Mucosa of stomach (tissue), 1 donor: ENCODE results near the gene ARHGAP22.

ENCODE experiments used
- H3K27me3 ChIP-seq: one replicate; pipeline ENCODE4 v1.7.0; 2013; ENCODE audit warnings: mild to moderate bottlenecking, low read length; ENCODE audit not compliant: control insufficient read depth, insufficient read depth
- H3K36me3 ChIP-seq: one replicate; pipeline ENCODE4 v1.7.0; 2013; ENCODE audit warnings: low read length; ENCODE audit not compliant: control insufficient read depth, insufficient read depth
- H3K4me1 ChIP-seq: one replicate; pipeline ENCODE4 v1.7.0; 2013; ENCODE audit warnings: mild to moderate bottlenecking, low read length; ENCODE audit not compliant: control insufficient read depth, insufficient read depth
- H3K4me3 ChIP-seq: one replicate; pipeline ENCODE4 v1.7.0; 2013; ENCODE audit warnings: low read length
- H3K9ac ChIP-seq: one replicate; pipeline ENCODE4 v1.7.0; 2013; ENCODE audit warnings: mild to moderate bottlenecking, low read length, moderate library complexity
- H3K9me3 ChIP-seq: one replicate; pipeline ENCODE4 v1.7.0; 2013; ENCODE audit warnings: mild to moderate bottlenecking, low read length, moderate library complexity; ENCODE audit not compliant: control insufficient read depth
- donor health status: Pancreatic carcinoma.

ARHGAP22 gene

DNA sequence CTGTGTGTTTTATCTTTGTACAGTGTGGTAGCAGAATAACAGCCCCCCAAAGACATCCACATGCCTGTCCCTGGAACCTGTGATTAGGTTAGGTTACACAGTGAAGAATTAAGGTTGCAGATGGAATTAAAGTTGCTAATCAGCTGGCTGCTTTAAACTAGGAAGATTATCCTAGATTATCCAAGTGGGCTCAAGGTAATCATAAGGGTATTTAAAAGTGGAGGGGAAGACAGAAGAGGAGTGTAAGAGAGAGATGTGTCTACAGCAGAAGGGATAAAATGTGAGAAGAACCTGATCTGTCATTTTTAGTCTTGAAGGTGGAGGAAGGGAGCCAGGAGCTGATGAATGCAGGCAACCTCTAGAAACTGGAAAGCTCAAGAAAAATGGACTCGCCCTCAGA is 117.6 kb downstream of the ARHGAP22 start:
- Histone ChIP-seq H3K4me1 (no peaks in the 10 kb centered on the region), H3K4me3 (no peak overlapping the region), H3K9me3 (no peaks in the 10 kb centered on the region), H3K27me3 (no peaks in the 10 kb centered on the region), H3K36me3 (no peaks in the 10 kb centered on the region), H3K9ac (no peak overlapping the region)

DNA sequence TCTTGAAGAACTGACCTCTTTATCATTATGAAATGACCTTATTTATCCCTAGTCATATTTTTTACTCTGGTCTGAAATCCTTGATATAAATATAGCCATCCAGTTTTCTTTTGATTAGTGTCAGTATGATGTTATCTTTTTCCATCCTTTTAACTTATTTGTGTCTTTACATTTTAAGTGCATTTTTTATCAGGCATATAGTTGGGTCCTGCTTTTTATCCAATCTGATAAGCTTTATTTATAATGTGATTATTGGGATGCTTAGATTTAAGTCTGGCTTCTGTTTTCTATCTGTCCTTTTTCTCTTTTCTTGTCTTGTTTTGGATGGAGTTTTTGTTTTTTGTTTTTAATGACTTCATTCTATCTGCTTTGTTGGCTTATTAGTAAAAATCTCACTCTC is 119.2 kb downstream of the ARHGAP22 start:
- no peak overlapping the region for H3K4me3 ChIP-seq
- no peaks in the 10 kb centered on the region for H3K4me1 ChIP-seq

DNA sequence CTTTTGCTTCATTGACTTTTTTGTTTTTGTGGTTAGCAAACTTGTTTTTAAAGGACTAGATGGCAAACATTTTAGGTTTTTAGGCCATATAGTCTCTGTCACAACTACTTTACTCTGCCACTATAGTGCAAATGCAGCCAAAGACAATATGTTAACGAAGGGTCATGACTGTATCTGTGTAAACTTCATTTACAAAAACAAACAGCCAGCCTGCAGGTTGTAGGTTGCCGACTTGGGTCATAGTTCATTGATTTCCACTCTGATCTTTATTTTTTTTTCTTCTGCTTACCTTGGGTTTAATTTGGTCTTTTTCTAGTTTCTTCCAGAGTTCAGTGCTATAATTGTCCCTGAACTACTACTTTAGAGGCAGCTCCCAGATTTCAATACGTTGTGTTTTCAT is 120.0 kb downstream of the ARHGAP22 start:
- Histone ChIP-seq H3K27me3 (peaks cover 6% of the 10 kb centered on the region), H3K36me3 (no peaks in the 10 kb centered on the region), H3K9me3 (no peaks in the 10 kb centered on the region), H3K9ac (no peak overlapping the region), H3K4me1 (no peaks in the 10 kb centered on the region), H3K4me3 (no peak overlapping the region)

More for the DNA sequence above, 119.2 kb downstream of the ARHGAP22 start:
- Histone ChIP-seq H3K36me3 (no peaks in the 10 kb centered on the region), H3K9ac (no peak overlapping the region), H3K9me3 (no peaks in the 10 kb centered on the region), H3K27me3 (peaks cover 6% of the 10 kb centered on the region)

DNA sequence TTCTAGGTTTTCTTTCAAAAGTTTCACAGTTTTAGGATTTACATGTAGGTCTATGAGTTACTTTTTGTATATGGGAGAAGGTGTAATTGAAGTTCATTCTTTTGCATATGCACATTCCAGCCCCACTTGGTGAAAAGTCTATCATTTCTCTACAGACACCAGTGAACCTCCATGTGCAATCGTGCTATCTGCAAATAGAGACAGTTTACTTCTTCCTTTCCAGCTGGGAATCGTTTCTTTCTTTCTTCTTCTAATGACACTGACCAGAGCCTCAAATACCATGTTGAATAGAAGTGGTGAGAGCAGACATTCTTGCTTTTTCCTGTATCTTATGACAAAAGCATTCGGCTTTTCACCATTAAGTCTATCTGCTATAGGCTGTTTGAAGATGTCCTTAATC is 122.7 kb downstream of the ARHGAP22 start:
- Histone ChIP-seq H3K4me1 (no peaks in the 10 kb centered on the region), H3K36me3 (no peaks in the 10 kb centered on the region), H3K9ac (no peak overlapping the region), H3K4me3 (no peak overlapping the region), H3K9me3 (no peaks in the 10 kb centered on the region), H3K27me3 (peaks cover 6% of the 10 kb centered on the region)

DNA sequence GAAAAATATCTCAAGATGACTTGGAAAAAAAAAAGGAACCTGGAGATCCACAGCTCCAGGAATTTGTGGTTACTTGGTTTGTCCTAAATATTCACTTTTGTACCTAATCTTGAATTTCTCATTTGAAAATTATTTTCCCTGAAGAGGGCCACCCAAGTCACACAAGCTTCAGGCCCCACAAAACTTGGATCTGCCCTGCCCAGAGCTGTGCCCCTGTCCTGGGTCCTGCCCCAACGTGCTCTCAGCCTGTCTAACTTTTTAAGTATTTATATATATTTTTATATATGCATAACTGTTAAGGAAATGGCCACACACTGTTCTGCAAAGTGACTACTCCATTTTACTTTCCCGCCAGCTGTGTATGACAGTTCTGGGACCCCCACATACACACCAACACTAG is 123.5 kb downstream of the ARHGAP22 start:
- Histone ChIP-seq H3K4me3 (no peak overlapping the region), H3K36me3 (no peaks in the 10 kb centered on the region), H3K9ac (no peak overlapping the region), H3K27me3 (peaks cover 6% of the 10 kb centered on the region), H3K9me3 (no peaks in the 10 kb centered on the region), H3K4me1 (no peaks in the 10 kb centered on the region)

DNA sequence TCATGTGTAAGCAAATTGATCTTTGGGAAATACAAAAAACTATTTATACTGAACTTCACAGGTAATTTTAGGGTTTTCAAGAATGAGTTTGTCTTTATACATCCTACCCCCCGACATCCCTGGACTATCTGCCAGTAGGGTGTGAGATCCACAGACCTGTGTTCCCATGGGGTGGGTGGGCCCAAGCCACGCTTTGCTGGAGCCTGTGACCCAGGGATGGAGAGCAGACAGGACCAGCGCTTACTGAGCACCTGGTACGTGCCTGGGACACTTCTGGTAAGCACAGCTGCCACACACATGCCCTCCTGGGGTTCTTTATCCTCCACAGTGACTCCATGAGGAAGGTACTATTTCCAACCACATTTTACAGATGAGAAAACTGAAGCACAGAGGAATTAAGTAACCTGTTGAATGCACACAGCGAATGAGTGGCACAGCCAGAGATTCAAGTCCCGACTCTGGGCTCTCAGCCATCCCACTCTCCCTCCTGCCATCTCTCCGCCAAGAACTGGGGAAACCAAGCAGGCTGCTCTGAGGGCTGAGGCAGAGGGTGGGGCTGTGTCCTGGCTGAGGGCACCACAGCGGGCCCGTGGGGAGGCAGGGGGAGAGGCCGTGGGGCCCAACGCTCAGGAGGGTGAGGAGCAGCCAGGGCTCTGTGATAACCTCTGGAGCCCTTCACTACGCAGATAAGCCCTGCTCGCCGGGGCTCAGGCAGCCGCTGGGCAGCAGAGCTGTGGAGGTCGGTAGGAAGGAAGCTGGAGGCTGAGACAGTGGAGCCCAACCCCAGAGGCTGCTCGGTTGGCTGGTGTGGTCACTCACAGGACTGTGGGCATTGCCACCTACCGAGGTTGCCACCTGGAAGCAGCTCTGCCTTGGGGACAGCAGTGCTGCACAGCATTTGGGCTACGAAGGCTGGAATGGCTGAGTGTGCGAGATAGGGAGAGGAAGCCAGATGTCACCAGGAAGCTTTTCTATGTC is 124.2 kb downstream of the ARHGAP22 start:
- Histone ChIP-seq H3K9me3 (no peaks in the 10 kb centered on the region), H3K4me1 (no peaks in the 10 kb centered on the region), H3K4me3 (no peak overlapping the region), H3K36me3 (no peaks in the 10 kb centered on the region), H3K27me3 (peaks cover 6% of the 10 kb centered on the region), H3K9ac (no peak overlapping the region)

DNA sequence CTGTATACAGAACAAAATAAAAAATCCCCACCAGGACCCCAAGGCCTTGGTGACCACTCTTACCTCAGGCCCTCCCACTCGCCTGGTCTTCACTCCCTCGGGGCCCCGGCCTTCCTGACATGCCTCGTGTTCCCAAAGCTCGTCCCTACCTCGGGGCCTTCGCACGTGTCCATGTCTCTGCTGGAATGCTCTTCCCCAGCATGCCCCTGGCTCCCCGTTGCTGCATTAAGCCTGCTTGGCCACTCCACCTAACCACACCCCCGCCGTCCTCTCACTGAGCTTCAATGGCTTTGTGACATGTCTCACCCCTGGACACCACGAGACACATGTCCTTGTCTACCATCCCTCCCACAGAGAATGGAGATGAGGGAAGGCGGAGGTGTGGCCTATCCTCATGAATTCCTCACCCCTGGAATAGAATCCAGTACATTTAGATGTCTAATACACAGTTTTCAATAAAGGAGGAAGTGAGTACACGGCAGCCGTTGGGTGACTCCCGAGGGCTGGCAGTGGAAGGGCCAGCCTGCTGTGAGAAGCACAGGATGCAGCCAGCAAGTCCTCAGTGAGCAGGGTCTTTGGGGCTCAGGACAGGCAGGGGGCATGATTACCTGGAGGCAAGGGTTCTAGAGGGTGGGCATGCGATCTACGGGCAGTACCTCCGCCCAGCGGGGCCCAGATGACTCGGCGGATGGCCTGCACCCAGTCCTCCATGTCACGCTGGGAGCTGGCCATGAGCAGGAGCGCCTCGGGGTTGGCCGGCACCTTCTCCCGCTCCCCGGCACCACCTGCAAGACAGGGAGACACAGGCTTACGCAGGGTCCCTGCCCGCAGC is 125.7 kb downstream of the ARHGAP22 start:
- peaks cover 6% of the 10 kb centered on the region for H3K27me3 ChIP-seq
- H3K36me3 ChIP-seq: no peaks in the 10 kb centered on the region
- H3K4me3 ChIP-seq: no peak overlapping the region
- H3K9ac ChIP-seq: no peak overlapping the region
- H3K9me3 ChIP-seq: no peaks in the 10 kb centered on the region
- H3K4me1 ChIP-seq: no peaks in the 10 kb centered on the region

DNA sequence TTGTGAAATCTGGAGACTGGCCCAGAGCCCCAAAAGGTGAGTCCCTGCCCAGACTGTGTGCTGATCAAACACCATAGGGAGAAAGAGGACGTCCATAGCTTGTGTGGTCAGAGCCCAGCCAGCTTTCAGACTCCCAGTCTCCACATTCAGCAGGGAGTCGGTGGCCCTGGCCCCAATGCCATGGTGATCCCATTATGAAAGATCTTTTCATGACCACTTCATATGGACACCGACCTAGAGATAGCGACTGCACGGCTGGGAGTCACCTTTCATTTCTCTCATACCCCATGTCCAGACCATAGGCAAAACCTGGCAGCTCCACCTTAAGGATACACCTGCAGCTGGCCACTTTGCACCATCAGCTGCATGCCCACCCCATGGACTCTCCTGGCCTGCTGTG is 126.4 kb downstream of the ARHGAP22 start:
- Histone ChIP-seq H3K27me3 (peaks cover 6% of the 10 kb centered on the region), H3K4me3 (no peak overlapping the region), H3K4me1 (no peaks in the 10 kb centered on the region), H3K9me3 (no peaks in the 10 kb centered on the region), H3K36me3 (no peaks in the 10 kb centered on the region), H3K9ac (no peak overlapping the region)

DNA sequence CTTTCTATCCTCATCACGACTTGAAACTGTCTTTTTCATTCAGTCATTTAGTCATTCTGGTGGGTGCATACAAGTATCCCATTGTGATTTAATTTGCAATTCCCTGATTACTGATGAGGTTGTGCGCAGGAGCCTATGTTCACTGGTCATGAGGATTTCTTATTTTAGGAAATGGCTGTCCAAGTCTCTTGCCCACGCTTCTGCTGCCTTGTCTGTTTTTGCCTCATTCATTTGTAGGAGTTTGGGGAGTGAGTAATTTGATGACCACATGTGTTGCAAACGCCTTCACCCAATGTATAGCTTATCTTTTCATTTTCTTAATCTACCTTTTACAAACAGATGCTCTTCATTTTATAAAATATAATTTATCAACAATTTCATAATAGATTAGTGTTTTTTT is 127.3 kb downstream of the ARHGAP22 start:
- Histone ChIP-seq H3K9ac (no peak overlapping the region), H3K4me1 (no peaks in the 10 kb centered on the region), H3K9me3 (no peaks in the 10 kb centered on the region), H3K36me3 (no peaks in the 10 kb centered on the region), H3K4me3 (no peak overlapping the region), H3K27me3 (peaks cover 6% of the 10 kb centered on the region)

DNA sequence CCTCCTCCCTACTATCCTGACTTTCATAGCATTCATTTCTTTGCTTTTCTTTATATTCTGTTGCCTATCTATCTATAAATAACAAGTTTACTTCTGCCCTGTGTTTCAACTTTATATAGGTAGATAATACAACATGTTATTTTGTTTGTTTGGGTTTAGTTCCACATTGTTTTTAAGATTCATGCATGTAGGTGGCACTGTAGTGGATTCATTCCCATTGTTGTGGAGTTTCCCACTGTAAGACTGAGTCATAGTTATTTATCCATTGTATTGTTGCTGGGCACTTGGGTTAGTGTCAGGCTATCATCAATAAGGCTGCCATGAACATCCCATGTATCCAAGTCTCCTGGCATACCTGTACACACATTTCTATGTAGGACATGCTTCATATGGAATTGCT is 127.7 kb downstream of the ARHGAP22 start:
- Histone ChIP-seq H3K4me1 (no peaks in the 10 kb centered on the region), H3K4me3 (no peak overlapping the region), H3K36me3 (no peaks in the 10 kb centered on the region), H3K27me3 (peaks cover 6% of the 10 kb centered on the region), H3K9ac (no peak overlapping the region), H3K9me3 (no peaks in the 10 kb centered on the region)

DNA sequence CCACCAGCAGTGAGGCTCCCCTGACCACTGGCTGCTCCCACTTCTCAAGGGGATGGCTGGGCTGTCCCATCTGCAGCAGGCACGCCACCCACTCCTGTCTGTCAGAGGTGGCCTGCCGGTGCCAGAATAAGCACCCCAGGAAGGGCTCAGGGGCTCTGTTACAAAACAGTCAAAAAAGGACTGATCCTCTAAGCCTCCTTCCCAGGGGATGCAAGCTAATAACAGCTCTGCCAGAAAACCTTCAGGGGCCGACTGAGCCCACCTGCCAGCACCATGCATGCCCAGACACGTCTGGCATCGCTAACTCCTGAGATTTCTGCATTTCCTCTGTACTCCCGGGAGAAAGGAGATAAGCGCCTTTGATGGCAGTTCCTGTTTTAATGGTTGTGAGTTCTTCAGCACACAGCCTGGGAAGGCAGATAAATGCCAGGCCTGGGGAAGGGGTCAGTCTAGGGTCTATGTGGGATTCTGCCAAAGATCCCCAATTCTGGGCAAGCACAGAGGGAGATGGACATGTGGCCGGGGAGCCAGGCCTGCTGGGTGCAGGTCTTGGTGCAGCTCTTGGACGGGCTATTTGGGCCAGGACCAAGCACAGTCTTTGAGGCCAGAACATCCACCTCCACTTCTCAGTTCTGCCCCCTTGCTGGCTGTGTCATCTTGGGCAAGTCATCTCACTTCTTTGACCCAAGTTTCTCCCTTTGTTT is 128.4 kb downstream of the ARHGAP22 start:
- Histone ChIP-seq H3K9ac (no peak overlapping the region), H3K27me3 (peaks cover 6% of the 10 kb centered on the region), H3K4me3 (no peak overlapping the region), H3K4me1 (no peaks in the 10 kb centered on the region), H3K9me3 (no peaks in the 10 kb centered on the region), H3K36me3 (no peaks in the 10 kb centered on the region)

DNA sequence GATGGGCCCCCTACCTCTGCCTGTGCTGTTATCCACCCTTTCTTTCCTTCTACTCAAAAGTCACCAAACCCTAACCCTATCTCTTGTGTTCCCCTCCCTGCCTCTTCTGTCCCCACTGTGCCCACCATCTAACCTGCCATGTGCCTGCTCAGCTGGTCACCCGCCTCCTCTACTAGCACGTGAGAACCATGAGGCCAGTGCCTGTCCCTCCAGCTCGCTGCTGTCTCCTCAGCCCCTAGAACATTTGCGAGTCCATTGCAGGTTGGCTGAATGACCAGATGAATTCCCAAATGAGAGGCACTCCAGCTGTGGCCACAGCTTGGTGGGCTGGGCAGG is 129.0 kb downstream of the ARHGAP22 start:
- no peaks in the 10 kb centered on the region for H3K4me1 ChIP-seq
- H3K9me3 ChIP-seq: no peaks in the 10 kb centered on the region
- no peak overlapping the region for H3K4me3 ChIP-seq
- no peak overlapping the region for H3K9ac ChIP-seq
- H3K27me3 ChIP-seq: peaks cover 2% of the 10 kb centered on the region
- no peaks in the 10 kb centered on the region for H3K36me3 ChIP-seq
